Caco-2 (cell line): ENCODE results near the gene LRPPRC. TPM values are rescaled to one million over a fixed set of nuclear protein-coding genes. Genes with fewer than 3 reads are reported as not detected.

Experiments used
- BruUV-seq: library from RNA; stranded (reverse); fragments of 400-500 nt; replicated peaks from 2 replicates; lab custom pipeline; 2021; lab: Mats Ljungman, UMichigan
- CTCF ChIA-PET: fragments of 300-600 bp; sonication (Branson Sonifier 250); formaldehyde crosslinking; loops from one replicate; lab custom pipeline; 2022; ENCODE audit warnings: antibody characterized with exemption; lab: Charles Lee
- POLR2A ChIA-PET: fragments of 300-600 bp; sonication (Branson Sonifier 250); formaldehyde crosslinking; loops from one replicate; lab custom pipeline; 2022; ENCODE audit warnings: antibody characterized with exemption; lab: Charles Lee
- DNase-seq, 2 experiments: peaks; one replicate each; pipeline versions ENCODE4 v3.0.0 to v3.0.0-alpha.2; 2020 to 2022
- H3K27me3 ChIP-seq: replicated peaks from 2 replicates; pipeline ENCODE4 v1.6.0; 2011; ENCODE audit warnings: low read length; ENCODE audit not compliant: control insufficient read depth, insufficient read depth
- H3K36me3 ChIP-seq: 2 replicates; pipeline ENCODE4 v1.5.1; 2011; ENCODE audit warnings: low read length; ENCODE audit not compliant: control insufficient read depth, insufficient read depth
- H3K4me1 ChIP-seq: fragments of 250-450 bp; sonication (Bioruptor Pico); 2 replicates; pipeline ENCODE4 v1.5.1; 2020; ENCODE audit warnings: mild to moderate bottlenecking
- H3K4me3 ChIP-seq: 2 replicates; pipeline ENCODE4 v1.5.1; 2011; ENCODE audit warnings: low read depth, mild to moderate bottlenecking, control low read depth, low read length
- H3K9me3 ChIP-seq: fragments of 250-450 bp; sonication (Bioruptor Pico); 2 replicates; pipeline ENCODE4 v1.5.1; 2020; ENCODE audit warnings: mild to moderate bottlenecking, moderate library complexity
- H3K27ac Mint-ChIP-seq: one replicate; pipeline ENCODE4 v1.8.0; 2022; ENCODE audit warnings: mixed read lengths; ENCODE audit not compliant: unreplicated experiment
- H3K27me3 Mint-ChIP-seq: one replicate; pipeline ENCODE4 v1.8.0; 2022; ENCODE audit warnings: mixed read lengths; ENCODE audit not compliant: insufficient read depth, unreplicated experiment
- H3K36me3 Mint-ChIP-seq: one replicate; pipeline ENCODE4 v1.8.0; 2022; ENCODE audit warnings: mild to moderate bottlenecking, mixed read lengths; ENCODE audit not compliant: insufficient read depth, unreplicated experiment
- H3K4me1 Mint-ChIP-seq: one replicate; pipeline ENCODE4 v1.8.0; 2022; ENCODE audit warnings: low read depth, mixed read lengths; ENCODE audit not compliant: unreplicated experiment
- H3K4me3 Mint-ChIP-seq: one replicate; pipeline ENCODE4 v1.8.0; 2022; ENCODE audit warnings: mild to moderate bottlenecking, moderate library complexity, mixed read lengths; ENCODE audit not compliant: unreplicated experiment
- H3K9me3 Mint-ChIP-seq: one replicate; pipeline ENCODE4 v1.8.0; 2022; ENCODE audit warnings: mixed read lengths; ENCODE audit not compliant: unreplicated experiment
- intact Hi-C: fragments of 100-400 bp; cut with micrococcal nuclease; formaldehyde crosslinking; loops from one replicate; pipeline ENCODE4 v1.10.0; 2022; ENCODE audit not compliant: unreplicated experiment
- total RNA-seq: library from RNA; stranded (reverse); gene quantifications from 2 replicates; pipeline ENCODE4 v1.2.3, GENCODE V29; 2022
- TF ChIP-seq, protein P1 (sequence below), 2 experiments: fragments of 200-600 bp in 1 of 2; IDR thresholded peaks; 1 replicate in 1 of 2; 2 replicates in 1 of 2; pipeline versions ENCODE4 v1.5.1 to v1.8.0; 2011 to 2022; ENCODE audit warnings: antibody characterized with exemption in 1 of 2, control low read depth in 1 of 2, inconsistent platforms in 1 of 2, low read depth in 1 of 2, low read length in 1 of 2, mild to moderate bottlenecking in 1 of 2, moderate library complexity in 1 of 2; ENCODE audit not compliant: insufficient read depth in 1 of 2, severe bottlenecking in 1 of 2, unreplicated experiment in 1 of 2

The LRPPRC gene
- total RNA-seq, 1 experiment from 2014 or later, result 242 TPM

DNA sequence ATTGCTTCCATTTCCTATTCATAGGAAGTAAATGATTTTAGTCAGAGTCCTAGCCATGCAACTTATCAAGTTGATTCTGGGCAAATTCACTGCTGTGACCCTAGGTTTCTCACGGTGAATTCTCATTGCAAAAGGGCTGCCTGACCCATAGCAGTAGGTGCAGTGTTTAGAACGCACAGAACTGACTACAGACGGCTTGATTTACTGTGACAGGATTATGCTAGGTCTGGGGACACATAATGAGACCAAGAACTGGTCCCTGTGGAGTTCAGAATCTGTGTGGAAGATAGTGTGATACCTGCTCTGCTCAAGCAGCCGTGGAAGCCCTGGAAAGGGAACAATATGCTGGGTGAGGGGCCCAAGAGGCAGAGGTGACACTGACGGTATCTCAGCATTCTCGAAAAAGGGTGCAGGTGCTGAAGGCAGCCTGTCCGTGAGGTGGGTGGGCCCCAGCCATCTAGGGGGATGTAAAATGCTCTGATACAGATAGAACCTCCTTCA, 110.6 kb downstream of the LRPPRC start:
- intact Hi-C loops, result no loop called here
- no TSS peak for BruUV-seq
- TF ChIP-seq, protein P1, sequence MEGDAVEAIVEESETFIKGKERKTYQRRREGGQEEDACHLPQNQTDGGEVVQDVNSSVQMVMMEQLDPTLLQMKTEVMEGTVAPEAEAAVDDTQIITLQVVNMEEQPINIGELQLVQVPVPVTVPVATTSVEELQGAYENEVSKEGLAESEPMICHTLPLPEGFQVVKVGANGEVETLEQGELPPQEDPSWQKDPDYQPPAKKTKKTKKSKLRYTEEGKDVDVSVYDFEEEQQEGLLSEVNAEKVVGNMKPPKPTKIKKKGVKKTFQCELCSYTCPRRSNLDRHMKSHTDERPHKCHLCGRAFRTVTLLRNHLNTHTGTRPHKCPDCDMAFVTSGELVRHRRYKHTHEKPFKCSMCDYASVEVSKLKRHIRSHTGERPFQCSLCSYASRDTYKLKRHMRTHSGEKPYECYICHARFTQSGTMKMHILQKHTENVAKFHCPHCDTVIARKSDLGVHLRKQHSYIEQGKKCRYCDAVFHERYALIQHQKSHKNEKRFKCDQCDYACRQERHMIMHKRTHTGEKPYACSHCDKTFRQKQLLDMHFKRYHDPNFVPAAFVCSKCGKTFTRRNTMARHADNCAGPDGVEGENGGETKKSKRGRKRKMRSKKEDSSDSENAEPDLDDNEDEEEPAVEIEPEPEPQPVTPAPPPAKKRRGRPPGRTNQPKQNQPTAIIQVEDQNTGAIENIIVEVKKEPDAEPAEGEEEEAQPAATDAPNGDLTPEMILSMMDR (IDR thresholded peaks at IDR 0.05; ENCODE audit: insufficient read depth in 1 of 2, low read depth in 1 of 2, low read length in 1 of 2, severe bottlenecking in 1 of 2, unreplicated experiment in 1 of 2), result no peak
- DNase-seq, result no peak
- Histone ChIP-seq H3K4me3 (no peak overlapping the region), H3K9me3 (no peaks in the 10 kb centered on the region), H3K27me3 (no peaks in the 10 kb centered on the region), H3K4me1 (no peaks in the 10 kb centered on the region; the same call in 1 of the 2 replicates), H3K36me3 (no peaks in the 10 kb centered on the region; the same call in 1 of the 2 replicates)
- peaks cover 10% of the 10 kb centered on the region for H3K4me1 Mint-ChIP-seq
- peaks cover 87% of the 10 kb centered on the region for H3K36me3 Mint-ChIP-seq
- H3K27ac Mint-ChIP-seq, result peak overlapping the region; percentile 42
- H3K27me3 Mint-ChIP-seq, result no peaks in the 10 kb centered on the region
- H3K9me3 Mint-ChIP-seq, result no peaks in the 10 kb centered on the region
- ChIA-PET POLR2A (no interaction called here), CTCF (no interaction called here)
- H3K4me3 Mint-ChIP-seq, result no peak overlapping the region

DNA sequence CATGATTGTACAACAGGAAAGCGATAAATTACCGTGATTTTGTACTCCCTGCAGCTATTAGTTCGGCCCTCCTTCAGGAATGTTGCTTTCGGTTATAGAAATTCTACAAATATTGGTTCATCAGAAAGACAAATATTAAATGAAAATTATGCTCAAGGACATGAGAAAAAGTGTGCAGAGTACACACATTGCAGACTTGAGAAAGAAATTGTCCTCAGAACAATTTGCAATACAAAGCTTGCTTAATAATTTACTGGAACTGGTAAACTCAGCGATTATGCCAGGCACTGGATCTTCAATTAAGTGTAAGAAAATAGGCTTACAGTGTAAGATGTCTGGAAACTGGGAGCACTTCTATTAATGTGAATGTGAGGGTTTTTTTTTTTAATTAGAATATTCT, 111.1 kb downstream of the LRPPRC start:
- ChIA-PET CTCF (interaction anchor here (0.6 kb wide), 1 partner anchor 82 kb away, joined by 3 read pairs; no protein-coding TSS in a partner anchor), POLR2A (no interaction called here)
- BruUV-seq, result no TSS peak

DNA sequence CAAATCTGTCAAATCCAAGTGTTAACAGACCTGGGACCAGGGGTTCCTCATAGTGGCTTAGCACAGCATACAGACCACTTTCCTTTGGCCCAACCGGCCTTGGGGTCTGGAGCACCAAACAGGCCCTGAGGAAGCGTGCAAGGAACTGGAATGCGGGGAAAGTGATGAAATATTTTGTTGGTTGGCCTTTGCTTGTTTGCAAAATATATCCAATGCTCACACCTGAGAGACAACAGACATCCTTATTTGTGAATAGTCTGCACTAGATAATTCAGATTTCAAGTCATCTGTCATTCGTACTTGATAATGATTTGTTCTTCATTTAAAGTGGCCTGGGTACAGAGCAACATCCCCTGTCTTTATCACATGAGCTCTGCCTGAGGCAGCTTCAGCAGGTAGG, 113.5 kb downstream of the LRPPRC start:
- ChIA-PET POLR2A (no interaction called here), CTCF (no interaction called here)
- no peak for DNase-seq
- H3K4me3 Mint-ChIP-seq, result no peak overlapping the region
- Histone ChIP-seq H3K9me3 (no peaks in the 10 kb centered on the region), H3K4me3 (no peak overlapping the region), H3K36me3 (no peaks in the 10 kb centered on the region; the same call in 1 of the 2 replicates), H3K4me1 (no peaks in the 10 kb centered on the region; the same call in 1 of the 2 replicates), H3K27me3 (no peaks in the 10 kb centered on the region)
- TF ChIP-seq, protein P1 (IDR thresholded peaks at IDR 0.05; ENCODE audit: insufficient read depth in 1 of 2, low read depth in 1 of 2, low read length in 1 of 2, severe bottlenecking in 1 of 2, unreplicated experiment in 1 of 2), result no peak
- peaks cover 63% of the 10 kb centered on the region for H3K36me3 Mint-ChIP-seq
- no peaks in the 10 kb centered on the region for H3K27me3 Mint-ChIP-seq
- intact Hi-C loops, result no loop called here
- BruUV-seq, result no TSS peak
- H3K27ac Mint-ChIP-seq, result no peak overlapping the region
- H3K9me3 Mint-ChIP-seq, result no peaks in the 10 kb centered on the region
- H3K4me1 Mint-ChIP-seq, result peaks cover 10% of the 10 kb centered on the region

More for the DNA sequence above, 111.1 kb downstream of the LRPPRC start:
- Histone ChIP-seq H3K4me1 (no peaks in the 10 kb centered on the region; the same call in 1 of the 2 replicates), H3K27me3 (no peaks in the 10 kb centered on the region), H3K36me3 (no peaks in the 10 kb centered on the region; the same call in 1 of the 2 replicates), H3K9me3 (no peaks in the 10 kb centered on the region), H3K4me3 (no peak overlapping the region)
- Mint-ChIP-seq H3K36me3 (peaks cover 82% of the 10 kb centered on the region), H3K4me3 (no peak overlapping the region), H3K27me3 (no peaks in the 10 kb centered on the region), H3K9me3 (no peaks in the 10 kb centered on the region), H3K4me1 (peaks cover 10% of the 10 kb centered on the region), H3K27ac (no peak overlapping the region)
- DNase-seq, result no peak
- intact Hi-C loops, result no loop called here
- TF ChIP-seq, protein P1 (IDR thresholded peaks at IDR 0.05; ENCODE audit: insufficient read depth in 1 of 2, low read depth in 1 of 2, low read length in 1 of 2, severe bottlenecking in 1 of 2, unreplicated experiment in 1 of 2), result no peak
